ENCODE data around the gene PRELID2. TPM values are rescaled to one million over a fixed set of nuclear protein-coding genes. Genes with fewer than 3 reads are reported as not detected.
"Not testable (repeated sequence)": the region's sequence is repeated elsewhere in the genome, so short reads cannot be mapped to it uniquely, and the experiment has no call there.

PRELID2 gene
- total RNA-seq, 1 experiment from 2014 or later: 55.9 TPM

- DNase-seq (ENCODE audit: low spot score): not testable (repeated sequence)
Measured at GRCh38 chr5:145798503-145798902, 36.6 kb downstream of the PRELID2 start.

- no peak for DNase-seq (ENCODE audit: low spot score)
Measured at GRCh38 chr5:145797336-145797735, 37.8 kb downstream of the PRELID2 start.

GRCh38 chr5:145796318-145796717 is 38.8 kb downstream of the PRELID2 start:
- DNase-seq (ENCODE audit: low spot score): no peak

- DNase-seq (ENCODE audit: low spot score): no peak
Measured at GRCh38 chr5:145793574-145793973, 41.6 kb downstream of the PRELID2 start.

DNA sequence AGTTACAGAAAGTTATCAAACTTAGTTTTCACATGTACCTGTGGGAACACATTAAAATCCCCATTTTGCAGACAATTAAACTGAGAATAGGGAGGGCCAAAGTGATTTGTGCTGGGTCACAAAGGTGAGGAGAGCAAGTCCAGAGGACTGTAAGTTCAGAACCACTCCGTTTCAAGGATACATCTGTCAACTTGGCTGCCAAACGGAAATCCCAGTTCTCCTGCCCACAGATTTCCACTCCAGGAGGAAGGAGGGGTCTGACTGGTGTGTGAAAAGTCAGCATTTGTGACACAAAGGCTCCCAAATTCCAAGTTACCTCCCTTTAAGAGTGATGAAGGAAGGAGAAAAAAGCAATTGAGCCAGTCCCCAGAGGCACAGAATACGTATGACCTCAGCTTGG is 42.3 kb downstream of the PRELID2 start:
- no peak for DNase-seq (ENCODE audit: low spot score)

DNA sequence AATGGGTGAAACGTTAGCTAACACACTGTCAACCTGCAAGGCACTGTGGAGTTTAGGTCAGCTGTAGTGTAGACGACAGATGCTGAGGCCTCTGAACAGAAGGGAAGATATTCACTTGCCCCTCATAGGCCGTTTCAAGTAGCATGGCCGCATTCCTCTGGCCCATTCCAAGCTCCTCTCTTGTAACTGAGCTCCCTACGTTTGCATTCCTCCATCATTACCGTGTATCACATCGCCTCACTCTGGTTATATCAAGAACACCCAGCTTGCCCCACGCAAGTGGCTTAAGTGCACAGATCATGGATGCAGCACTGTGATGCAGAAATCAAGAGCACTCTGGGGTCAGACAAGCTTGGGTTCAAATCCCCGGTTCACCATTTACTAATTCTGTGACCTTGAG is 43.3 kb downstream of the PRELID2 start:
- no peak for DNase-seq (ENCODE audit: low spot score)

DNA sequence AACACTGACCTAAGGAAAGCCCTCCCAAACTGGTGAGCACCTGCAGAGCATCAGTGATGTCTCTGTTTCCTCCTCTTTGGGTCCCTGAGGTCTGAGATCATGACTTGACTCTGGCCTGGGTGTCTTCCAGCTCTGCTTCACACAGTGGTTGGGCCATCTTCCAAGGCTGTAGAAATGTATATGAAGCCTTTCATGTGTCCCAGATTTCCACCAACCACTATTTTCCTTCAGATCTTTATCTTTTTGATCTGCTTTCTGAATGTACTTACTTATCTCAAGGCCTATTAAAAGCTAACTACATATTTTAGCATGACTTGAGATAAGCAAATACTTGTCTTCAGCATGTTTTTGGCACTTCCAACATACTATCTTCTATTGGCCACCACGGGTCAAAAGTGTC is 47.1 kb downstream of the PRELID2 start:
- DNase-seq (ENCODE audit: low spot score): no peak

GRCh38 chr5:145787507-145787906 is 47.6 kb downstream of the PRELID2 start:
- no peak for DNase-seq (ENCODE audit: low spot score)

GRCh38 chr5:145787001-145787400 is 48.1 kb downstream of the PRELID2 start:
- no peak for DNase-seq (ENCODE audit: low spot score)

GRCh38 chr5:145780982-145781381 is 54.2 kb downstream of the PRELID2 start:
- DNase-seq (ENCODE audit: low spot score): no peak

GRCh38 chr5:145778144-145778900 is 56.8 kb downstream of the PRELID2 start:
- no peak for DNase-seq (ENCODE audit: low spot score)

DNA sequence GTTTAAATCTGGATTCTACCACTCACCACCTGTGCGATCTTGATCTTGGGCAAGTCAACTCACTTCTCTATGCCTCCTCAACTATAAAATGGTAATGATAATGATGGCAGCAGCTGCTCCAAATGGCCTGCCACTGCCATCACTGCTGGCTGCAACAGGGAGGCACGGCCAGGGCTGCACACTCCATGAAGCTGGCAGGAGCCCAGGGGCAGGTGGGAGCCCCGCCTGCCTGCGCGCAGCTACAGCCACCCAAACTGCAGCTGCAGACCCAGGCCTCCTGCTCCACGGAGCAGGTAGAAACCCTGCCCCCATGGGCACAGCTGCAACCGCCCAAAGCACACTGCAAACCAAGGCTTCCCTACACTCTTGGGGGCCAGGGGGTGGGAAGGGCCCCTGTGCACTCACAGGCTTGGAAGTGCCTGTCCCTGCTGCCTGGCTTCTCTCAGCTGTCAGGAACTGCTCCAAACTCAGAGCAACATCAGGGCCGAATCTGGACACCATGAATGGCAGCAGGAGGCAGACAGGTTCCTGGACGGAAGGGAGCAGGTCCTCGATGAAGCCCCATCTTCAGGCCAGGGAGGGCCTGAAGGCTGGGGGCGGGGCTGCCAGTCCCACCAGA is 57.6 kb downstream of the PRELID2 start:
- DNase-seq (ENCODE audit: low spot score): no peak

- DNase-seq (ENCODE audit: low spot score): no peak
Measured at GRCh38 chr5:145776886-145777285, 58.3 kb downstream of the PRELID2 start.

GRCh38 chr5:145775893-145776444 is 59.2 kb downstream of the PRELID2 start:
- peak; percentile 7 for DNase-seq (ENCODE audit: low spot score)

GRCh38 chr5:145775411-145775810 is 59.7 kb downstream of the PRELID2 start:
- no peak for DNase-seq (ENCODE audit: low spot score)

DNA sequence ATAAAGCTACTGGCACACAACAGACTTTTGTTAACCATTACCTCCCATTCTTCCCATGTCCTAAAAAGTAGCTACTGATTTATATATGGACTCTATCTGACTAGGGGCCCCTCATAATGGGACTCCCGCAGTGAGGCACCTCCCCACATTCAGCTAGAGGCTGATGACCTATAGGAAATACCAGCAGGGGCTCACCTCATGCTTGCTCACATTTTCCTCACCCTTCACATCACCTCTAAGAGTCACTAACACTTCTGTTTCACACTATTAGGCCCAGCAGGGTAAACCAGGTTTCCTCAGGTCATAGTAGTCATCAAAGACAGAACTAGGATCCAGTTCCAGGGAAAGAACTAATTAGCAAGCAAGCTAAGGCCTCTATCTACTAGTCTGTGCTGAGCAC is 60.7 kb downstream of the PRELID2 start:
- no peak for DNase-seq (ENCODE audit: low spot score)

DNA sequence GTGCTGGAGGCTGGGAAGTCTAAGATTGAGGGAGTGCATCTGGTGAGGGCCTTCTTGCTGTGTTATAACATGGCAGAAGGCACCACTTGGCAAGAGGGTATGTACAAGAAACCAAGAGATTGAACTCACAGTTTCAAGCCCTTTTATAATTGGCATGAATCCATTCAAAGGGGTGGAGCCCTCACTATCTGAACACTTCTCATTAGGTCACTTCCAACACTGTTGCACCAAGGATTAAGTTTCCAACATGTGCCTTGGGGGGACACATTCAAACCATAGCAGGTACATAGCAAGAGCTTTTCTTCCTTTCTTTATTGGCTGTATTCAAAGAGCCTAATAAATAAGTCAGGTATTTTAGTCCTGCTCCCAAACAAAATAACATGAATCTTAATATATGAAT is 62.7 kb downstream of the PRELID2 start:
- DNase-seq (ENCODE audit: low spot score): no peak

DNA sequence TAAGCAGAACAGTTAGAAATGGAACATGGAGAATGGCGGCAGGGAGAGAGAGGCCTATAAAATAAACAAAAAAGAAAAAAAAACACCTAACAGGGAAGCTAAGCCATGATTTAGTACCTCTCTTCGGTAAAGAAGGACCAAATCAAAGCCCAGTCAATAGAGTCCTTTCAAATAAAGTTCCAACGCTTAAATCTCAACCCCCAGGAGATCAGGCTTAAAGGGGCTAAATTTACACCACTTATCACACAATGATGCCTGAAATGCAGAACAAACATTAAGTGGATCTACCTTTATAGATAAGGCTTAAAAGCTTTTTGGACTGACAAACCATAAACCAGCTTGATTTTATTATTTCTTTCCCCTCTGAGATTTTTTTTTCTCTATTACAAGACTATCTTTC is 66.3 kb downstream of the PRELID2 start:
- DNase-seq (ENCODE audit: low spot score): no peak

GRCh38 chr5:145764325-145764724 is 70.8 kb downstream of the PRELID2 start:
- no peak for DNase-seq (ENCODE audit: low spot score)

DNA sequence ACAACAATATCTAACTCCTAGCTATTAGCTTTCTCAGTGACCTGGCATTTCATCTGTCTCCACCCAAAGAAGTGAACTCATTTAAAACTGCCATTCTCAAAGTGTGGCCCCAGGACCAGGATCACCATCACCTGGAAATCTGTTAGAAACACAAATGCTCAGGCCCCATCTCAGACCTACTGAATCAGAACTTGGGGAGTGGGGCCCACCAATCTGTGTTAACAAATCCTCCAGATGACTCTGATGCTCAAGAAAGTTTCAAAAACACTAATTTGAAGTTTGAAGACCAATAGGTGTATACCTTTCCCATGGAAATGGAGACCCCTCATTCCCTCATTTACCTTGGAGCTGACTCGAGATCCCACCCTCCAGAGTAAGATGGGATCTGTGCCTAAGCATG is 72.3 kb downstream of the PRELID2 start:
- no peak for DNase-seq (ENCODE audit: low spot score)

GRCh38 chr5:145761254-145761653 is 73.9 kb downstream of the PRELID2 start:
- no peak for DNase-seq (ENCODE audit: low spot score)

- DNase-seq (ENCODE audit: low spot score): no peak
Measured at GRCh38 chr5:145760660-145761059, 74.5 kb downstream of the PRELID2 start.

GRCh38 chr5:145752947-145753346 is 82.2 kb downstream of the PRELID2 start:
- DNase-seq (ENCODE audit: low spot score): no peak

Measured in HT-29 (cell line).